HG03460 (cell line): ENCODE measurements around the gene COL18A1.

ENCODE experiments used
- ATAC-seq: cut with Tn5 transposase; IDR thresholded peaks from one replicate; pipeline ENCODE4 v1.9.1; 2021; ENCODE audit not compliant: unreplicated experiment

COL18A1 gene

DNA sequence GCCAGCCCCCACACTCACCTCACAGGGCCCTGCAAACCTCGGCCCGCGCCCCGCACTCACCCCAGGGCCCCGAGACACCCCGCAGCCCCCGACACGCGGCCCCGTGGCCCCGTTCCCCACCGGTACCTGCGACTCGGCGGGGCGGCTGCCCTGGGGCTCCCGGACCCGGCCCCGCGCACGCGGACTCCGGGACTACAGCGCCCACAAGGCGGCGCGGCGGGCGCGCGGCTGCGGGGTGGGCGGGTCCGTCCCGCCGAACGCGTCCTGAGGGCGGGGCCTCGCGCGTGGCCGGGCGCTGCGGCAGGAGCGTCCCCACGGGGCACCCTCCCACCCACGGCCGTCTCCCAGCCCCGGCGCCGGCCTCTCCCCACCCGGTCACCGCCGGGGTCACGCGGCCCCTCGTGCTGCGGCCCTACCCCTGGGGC, 137.3 kb downstream of the COL18A1 start, which contains the start of gene SLC19A1:
Gene SLC19A1 (minus strand): TSS at position 199 of the 425 bp plus-strand sequence. CDS start 4,481 bp downstream, outside the sequence.
- ATAC-seq = peak; percentile 67

DNA sequence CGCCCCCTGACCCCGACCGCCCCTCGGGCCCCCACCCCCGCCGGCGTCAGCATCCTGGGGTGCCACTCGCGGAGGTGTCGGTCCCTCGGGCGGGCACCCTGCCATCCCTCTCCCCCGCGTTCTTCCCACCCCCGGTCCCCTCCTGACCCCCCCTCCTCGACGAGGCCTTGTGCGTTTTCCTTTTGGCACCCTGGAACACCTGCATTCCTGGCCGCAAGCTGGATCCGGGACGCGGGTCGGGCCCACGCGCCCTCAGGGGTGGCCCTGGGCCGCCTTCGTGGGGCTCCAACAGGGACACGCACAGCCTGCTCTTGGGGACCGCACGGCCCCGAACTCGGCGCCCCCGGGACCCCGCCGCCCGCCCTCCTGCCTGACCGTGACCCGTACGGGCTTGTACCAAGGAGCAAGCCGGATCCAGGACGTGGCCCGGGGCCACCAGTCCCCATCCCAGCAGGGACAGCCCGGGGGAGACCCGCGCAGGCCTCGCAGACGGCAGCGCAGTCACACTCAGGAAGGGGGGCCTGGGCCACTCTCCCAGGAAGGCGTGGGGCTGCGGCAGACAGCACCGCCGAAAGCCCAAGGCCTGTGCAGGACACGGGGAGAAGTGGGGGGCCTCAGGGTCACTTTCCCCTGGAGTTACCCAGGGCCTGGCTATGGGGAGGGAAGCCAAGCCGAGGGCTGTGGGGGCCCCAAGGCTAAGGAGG, 137.9 kb downstream of the COL18A1 start:
- no peak for ATAC-seq

DNA sequence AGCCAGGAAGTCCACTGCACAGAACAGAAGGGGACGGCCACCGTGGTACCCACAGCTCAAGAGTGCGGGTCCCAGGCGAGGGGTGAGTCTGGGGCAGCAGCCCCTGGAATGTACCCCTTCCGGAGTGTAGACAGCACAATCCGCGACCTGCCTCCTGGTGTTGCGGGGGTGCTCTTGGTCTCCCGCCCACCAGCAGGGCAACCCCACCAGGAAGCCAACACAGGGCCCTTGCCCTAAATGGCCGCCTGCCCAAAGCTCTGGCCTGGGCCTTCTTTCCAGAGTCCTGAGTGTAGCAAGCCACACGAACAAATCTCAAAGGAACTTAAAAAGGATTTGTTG, 138.4 kb downstream of the COL18A1 start:
- ATAC-seq = no peak

DNA sequence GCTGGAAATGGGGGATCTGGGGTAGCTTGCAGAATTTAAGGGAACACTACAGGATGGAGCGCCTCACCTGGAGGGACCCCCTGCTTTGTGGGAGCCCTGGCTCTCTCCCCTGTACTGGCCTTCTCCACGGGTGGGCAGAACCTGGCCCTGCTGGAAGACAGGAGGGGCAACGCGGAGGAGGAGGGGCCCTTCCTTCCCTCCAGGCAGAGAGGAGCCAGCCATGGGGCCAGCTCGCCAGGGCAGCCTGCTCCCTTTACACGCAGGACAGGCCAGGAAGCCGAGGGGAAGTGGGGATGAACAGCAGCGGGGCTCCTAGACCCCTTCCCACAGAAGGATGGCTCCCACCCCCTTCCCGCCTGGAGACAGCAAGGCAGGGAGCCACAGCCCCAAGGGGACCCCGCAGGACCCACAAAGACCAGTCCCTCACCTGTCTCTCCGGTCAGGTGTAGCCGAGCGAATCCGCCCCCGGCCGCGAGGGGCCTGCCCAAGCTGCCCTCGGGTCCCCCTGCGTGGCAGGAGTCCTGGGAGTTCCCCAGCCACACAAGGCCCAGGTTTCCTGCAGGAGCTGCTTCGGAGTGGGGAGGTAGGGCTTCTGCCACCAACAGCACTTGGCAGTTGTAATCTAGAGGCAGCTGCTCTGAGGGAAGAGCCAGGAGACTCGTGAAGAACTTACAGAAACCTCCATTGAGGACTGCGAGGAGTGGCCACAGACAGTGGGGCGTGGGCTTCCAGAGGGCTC, 138.9 kb downstream of the COL18A1 start:
- no peak for ATAC-seq

DNA sequence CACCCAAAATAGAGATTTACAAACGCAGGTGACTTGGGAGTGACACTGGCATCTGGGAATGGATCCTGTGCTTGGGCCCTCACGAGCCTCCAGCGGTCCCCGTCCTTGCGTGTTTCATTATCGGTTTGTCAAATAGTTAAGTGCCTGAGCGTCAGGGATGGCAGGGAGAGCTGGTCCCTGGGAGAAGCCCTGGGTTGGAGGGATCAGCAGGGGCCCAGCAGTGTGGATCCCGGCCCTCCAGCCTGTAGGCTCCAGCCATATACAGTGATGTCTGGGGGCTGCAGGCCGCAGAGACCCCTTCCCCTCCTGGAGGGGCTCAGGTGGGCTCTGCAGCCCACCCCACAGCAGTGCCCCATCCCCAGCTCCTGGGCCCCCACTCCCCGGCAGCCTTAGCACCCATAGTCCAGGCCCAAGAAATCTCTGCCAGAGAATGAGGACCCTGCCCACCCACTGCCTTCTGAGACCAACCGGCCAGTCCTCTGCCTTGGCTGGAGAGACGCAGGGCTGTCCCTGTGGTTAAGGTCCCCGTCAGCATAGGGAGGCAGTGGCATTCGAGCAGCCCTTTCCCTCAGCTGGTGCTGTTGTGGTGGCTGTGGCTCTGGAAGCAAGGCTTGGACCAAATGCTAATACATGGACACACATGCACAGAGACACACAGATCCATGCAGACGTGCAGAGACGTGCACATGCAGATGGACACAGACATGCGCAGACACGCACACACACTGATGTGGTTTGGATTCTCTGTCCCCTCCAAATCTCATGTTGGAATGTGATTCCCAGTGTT, 139.7 kb downstream of the COL18A1 start:
- no peak for ATAC-seq

DNA sequence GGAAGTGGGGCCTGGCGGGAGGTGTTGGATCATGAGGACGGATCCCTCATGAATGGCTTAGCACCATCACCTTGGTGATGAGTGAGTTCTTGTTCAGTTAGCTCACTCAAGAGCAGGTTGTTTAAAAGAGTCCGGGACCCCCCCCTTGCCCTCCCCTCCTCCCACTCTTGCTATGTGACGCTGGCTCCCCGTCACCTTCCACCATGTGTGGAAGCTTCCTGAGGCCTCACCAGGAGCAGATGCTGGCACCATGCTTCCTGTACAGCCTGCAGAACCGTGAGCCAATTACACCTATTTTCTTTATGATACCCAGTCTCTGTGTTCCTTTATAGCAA, 140.2 kb downstream of the COL18A1 start:
- no peak for ATAC-seq

DNA sequence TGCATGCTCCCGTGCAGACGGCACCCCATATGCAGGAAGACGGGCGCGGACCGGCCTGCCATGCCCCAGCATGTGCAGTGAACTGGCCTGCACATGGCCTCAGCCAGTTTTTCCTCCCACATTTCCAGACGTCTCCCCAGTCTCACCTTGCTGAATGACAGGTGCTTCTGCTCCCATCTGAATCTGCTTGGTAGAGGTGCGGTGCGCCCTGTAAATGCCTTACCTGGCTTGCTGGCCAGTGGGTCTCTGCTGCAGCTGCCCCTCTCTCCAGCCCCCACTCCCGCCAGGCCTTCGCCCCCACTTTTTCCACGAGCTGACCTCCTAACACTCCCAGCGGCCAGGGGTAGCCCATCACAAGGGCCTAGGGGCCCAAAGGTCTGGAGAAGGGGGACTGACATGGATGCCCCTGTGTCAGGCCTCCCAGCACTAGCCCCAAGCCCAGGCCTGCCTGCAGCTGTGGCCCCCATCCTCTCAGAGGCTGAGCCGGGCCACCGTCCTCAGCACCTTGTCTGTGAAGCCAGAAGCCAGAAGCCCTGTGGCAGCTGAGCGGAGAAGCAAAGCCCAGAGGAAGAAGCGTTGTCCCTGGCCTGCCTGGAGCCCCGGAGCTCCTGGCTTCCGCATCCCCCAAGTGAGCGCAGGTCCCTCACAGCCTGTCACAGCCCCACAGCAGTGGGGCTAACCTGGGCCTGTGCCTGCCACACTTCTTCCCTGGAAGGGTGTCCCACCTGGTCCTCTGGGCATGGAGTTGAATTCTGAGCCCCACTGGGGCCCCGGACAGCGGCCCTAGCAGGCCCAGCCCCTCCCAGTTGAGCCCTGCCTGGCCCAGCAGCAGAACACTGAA, 140.9 kb downstream of the COL18A1 start:
- ATAC-seq = no peak

DNA sequence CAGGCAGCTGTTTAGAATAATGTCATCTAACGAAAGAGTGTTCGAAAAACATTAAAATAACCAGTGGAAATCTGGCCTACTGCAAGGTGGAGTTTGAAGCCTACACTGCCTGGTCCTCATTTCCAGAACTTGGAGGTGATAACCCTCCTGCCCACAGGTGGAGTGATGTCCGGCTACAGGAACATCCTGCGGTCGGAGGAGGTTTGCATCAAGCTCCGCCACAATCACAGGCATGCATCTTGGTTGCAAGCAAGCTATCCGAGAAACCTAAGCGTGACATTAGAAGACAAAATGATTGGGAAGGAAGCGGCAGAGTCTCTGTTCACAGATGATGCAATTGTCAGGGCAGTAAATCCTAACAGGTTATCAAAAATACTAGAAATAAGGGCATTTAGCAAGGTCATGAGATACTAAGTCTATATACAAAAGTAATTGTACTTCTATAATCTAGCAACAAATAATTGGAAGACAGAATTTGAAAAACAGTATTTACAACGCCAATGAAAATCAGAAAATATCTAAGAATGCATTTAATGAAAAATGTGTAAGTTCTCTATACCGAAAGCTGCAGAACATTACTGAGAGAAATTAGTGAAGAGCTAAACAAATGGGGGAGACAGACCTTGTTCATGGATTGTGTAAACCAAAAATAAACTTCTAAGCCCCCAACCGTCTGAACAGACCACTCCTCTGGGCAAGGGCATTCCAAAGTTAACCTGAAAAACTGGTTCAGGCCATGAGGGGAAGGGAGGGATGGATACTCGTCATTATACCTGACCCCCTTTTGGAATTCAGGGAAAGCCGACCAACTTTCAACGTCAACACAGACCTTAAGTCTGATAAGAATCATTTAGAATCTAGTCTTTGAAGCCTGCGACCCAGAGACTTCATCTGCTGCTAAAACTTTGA, 141.9 kb downstream of the COL18A1 start:
- ATAC-seq = no peak

DNA sequence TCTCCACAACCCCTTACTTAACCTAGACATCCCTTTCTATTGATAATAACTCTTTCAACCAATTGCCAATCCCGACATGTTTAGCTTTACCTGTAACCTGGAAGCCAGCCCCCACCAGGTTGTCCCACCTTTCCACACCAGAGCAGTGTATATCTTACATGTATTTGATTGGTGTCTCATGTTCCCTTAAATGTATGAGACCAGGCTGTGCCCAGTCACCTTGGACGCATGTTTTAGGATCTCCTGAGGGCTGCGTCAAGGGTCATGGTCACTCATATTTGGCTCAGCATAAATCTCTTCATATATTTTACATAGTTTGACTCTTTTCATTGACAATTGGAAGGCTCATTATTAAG, 142.6 kb downstream of the COL18A1 start:
- no peak for ATAC-seq

DNA sequence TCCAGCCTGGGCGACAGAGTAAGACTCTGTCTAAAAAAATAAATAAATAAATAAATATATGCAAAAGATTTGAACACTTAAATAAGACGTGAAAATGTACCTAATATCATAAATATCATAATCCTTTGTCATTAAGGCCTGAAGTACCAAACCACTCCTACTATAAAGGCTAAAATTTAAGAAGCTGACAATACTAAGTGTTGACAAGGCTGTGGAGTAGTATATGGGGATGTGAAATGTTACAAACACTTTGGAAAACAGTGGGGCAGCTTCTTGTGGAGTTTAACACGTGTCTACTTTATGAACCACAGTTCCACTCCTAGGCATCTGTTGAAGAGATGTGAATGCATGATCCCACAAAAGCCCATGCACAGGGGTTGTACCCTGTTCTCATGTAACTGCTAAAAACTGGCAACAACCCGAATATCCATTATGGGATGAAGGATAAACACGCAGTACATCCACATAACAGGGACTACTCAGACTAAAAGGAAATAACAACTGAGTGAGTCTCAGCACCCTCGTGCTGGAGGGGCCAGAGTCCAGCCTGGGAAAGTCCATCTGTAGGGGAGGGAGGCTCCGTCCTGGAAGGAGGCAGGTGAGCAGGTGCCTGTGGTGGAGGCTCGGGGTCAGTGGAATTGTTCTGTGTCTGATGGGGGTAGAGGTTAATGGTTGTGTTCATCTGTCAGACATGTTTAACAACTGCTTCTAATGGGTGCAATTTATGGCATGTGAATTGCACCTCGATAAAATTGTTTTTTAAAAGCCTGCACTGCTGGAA, 143.9 kb downstream of the COL18A1 start:
- no peak for ATAC-seq

DNA sequence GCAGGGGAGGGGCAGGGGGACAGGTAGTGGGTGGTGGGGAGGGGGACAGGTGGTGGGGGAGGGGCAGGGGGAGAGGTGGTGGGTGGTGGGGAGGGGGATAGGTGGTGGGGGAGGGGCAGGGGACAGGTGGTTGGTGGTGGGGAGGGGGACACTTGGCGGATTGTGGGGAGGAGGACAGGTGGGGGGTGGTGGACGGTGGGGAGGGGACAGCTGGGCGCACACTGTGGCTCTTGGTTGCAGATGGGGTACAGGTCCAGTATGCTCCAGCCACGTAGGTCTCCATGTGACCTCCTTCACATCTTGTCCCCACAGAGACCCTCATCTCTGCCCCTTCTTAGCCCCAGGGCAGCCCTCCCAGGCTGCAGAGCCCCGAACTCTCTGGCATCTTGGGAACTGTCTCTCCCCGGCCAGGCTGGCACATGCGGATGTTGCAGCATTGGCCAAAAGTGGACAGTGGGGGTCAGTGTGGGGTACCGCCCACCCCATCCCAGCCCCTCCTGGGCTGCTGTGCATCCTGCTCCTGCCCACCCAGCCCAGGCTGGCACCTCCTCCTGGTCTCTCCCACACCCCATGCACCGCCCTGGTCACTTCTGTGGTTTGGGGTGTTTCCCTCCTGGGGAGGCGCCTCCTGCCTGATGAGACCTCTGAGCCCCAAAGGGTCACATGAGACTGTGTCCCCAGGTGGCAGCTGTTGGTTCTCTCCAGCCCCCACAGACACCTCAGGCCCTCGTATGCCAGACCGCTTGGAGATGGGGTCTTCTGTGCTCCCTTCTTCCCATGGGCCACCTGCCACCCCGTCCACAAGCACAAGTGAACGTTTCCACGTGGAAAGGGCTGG, 144.9 kb downstream of the COL18A1 start:
- no peak for ATAC-seq

DNA sequence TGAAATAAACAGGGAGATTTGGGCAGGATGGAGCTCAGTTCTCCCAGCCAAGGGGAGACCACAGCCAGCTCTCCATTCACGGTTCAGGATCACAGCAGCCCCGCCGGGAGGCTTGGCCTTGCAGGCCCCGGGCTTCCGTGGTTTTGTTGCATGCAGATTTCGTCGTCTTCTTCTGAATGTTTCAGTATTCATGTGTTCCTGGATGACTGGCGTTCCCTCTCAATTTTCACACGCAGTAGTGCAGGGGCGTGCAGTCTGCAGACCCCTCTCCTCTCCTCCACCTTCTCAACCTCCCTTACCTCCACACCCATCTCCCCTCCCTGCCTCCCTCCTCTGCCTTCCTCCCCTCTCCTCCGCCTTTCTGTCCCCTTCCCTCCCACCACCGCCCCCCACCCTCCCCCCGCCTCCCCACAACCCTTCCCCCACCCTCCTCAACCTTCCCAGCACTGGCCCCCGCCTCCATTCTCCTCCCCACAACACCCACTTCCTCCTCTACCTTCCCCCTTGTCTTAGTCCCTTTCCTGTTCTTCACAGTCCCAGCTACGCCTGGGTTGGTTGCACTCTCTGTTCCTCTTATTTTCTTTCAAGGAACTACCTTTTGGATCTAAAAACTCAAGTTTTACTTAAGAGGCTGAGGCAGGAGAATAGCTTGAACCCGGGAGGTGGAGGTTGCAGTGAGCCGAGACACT, 145.7 kb downstream of the COL18A1 start:
- no peak for ATAC-seq

DNA sequence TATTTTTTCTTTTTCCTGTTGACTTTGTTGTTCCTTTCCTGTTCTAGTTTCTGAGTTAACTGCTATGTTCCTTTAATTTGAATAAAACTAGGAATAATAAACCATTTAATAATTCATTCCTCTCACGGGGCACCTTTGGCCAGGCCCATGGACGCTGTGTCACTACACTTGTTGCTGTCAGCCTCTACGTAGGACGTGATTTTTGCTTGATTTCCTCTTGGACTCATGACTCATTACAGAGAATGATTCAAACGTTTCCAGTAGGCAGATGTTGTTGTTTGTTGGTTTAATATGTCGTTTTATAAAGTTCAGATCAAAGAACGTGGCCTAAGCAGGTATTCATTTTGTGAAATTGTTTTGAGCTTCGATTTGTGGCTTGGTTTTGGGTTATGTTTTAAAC, 146.4 kb downstream of the COL18A1 start:
- ATAC-seq = no peak

DNA sequence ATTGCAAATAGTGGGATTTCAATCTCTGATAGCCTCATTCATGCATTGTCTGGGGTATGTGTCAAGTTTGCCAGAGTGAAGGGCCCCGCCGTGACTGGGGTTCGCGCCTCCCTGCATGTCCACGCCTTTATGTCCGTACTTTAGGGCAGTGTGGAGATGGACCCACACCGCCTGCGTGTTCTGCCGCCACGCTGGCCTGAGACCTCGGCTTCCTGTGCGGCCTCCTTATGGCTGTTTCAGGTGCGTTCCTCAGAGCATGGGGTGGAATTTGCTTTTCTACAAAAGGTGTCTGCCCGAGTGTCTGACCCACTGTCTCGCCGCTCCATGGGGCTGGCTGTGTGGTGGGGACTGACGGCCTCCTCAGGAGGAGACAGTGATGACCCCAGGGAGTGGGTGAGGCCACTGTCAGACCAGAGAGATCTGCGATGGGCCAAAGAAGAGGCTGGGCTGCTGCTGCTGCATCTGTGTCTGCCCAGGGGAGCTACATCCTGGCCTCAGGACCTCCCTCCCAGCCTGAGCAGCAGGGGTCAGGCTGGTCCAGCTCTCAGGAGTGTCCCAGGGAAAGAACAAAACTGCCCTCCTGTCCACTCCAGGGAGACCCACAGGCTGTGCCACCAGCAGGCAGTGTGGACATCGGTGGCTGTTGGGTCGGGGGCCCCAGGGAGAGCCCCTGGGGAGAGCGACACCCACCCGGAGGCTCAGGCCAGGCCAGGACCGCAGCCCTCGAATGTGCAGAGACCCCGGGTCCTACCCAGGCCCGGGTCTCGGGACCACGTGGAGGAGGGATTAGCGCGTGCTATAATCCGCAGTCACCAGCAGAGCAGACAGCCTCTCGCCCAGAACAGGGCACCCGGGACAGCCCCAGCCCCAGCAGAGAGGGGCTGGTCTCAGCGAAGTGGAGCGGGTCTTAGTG, 147.1 kb downstream of the COL18A1 start:
- ATAC-seq = no peak

DNA sequence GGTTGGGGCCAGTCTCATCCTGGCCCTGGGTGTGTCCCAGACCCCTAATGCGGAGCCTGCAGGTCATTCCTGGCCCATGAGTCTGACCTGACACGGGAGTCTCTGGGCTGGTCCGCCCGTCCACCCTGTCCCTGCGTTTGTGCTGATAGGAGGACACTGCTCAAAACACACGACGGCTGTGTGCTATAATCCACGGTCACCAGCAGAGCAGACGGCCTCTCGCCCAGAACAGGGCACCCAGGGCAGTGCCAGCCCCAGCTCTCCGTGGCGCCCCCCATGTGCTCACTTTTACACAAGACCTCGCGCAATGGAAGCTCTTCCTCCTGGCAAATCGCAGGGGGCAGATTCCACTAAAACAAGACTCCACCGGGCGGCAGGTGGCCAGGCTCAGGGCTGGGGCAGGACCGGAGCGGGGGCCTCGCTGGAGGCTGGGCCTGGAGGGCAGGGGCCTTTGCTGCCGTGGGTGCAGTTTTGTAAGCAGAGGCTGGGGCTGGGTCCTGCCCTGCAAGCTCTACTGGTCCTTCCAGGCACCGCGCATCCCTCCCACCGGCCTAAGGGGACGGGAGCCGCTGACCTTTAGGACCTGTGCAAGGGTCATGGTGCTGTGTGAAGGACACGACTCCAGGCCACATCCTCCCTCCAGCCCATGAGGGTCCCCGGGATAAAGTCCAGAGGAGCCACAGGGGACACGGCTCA, 147.9 kb downstream of the COL18A1 start:
- ATAC-seq = no peak

DNA sequence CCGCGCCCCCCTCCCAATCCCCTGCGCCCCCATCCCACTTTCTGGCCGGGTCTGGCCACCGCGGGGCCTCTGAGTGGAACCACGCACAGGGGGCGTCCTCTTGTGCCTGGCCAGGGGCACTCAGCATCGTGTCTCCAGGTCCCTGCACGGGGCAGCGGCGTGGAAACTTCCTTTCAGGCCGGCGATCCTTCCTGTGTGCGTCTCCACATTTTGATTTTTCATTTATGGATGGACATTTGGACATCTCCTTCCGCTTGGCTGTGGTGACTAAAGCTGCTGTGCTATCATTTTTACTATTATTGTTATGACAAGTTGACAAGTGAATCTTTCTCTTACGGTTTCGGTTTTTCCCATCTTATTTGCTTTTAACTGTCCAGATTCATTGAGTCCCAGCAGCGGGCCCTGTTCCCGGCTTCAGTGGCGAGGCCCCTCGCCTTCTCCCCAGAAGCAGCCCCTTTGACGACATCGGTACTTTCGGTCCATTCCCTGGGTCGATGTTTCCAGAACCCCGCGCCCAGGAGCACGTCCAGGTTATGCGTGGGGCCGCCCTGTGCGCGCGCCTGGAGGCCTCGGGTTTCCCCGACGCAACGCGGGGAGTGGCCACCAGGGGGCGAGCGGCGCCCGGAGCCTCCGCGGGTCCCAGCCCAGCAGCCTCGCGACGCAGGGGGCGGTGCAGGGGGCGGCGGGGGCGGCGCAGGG, 149.7 kb downstream of the COL18A1 start:
- ATAC-seq = no peak
